Endothelial cell of umbilical vein (primary cell): ENCODE results near the gene OSBPL10. TPM values are rescaled to one million over a fixed set of nuclear protein-coding genes. Genes with fewer than 3 reads are reported as not detected.

Source experiments
- BruUV-seq: library from RNA; stranded (reverse); fragments of 400-500 nt; replicated peaks from 2 replicates; lab custom pipeline; 2021; lab: Mats Ljungman, UMichigan
- CTCF ChIA-PET: fragments of 300-600, 350-600 bp; sonication (Branson Sonifier 250); formaldehyde crosslinking; loops from one replicate; lab custom pipeline; 2021; ENCODE audit warnings: antibody characterized with exemption, inconsistent platforms; lab: Charles Lee
- POLR2A ChIA-PET: fragments of 300-600, 350-600 bp; sonication (Branson Sonifier 250); formaldehyde crosslinking; loops from one replicate; lab custom pipeline; 2021; ENCODE audit warnings: antibody characterized with exemption, inconsistent platforms; lab: Charles Lee
- DNase-seq: peaks from one replicate; pipeline ENCODE4 v3.0.0-alpha.2; 2011; ENCODE audit warnings: low read depth, low spot score
- FAIRE-seq: peaks from 2 replicates; lab custom pipeline; 2011; peaks lifted over from hg19 to GRCh38; lab: Jason Lieb, UNC
- H2AFZ ChIP-seq: 2 replicates; pipeline ENCODE4 v1.6.0; 2012; ENCODE audit warnings: low read depth, low read length, control low read depth, inconsistent platforms
- H3K27ac ChIP-seq: 2 replicates; pipeline ENCODE4 v1.5.1; 2011; ENCODE audit warnings: low read depth, mild to moderate bottlenecking, control low read depth, low read length, moderate library complexity; ENCODE audit not compliant: insufficient read depth
- H3K27me3 ChIP-seq, 2 experiments: 2 replicates each; pipeline versions ENCODE4 v1.6.0 to v1.6.1; 2011; ENCODE audit warnings: low read length in 2 of 2, mixed read lengths in 1 of 2; ENCODE audit not compliant: control insufficient read depth in 2 of 2, insufficient read depth in 2 of 2
- H3K36me3 ChIP-seq, 2 experiments: 2 replicates in 1 of 2; 3 replicates in 1 of 2; pipeline ENCODE4 v1.5.1; 2011; ENCODE audit warnings: low read length in 2 of 2, mild to moderate bottlenecking in 1 of 2, moderate library complexity in 1 of 2; ENCODE audit not compliant: control insufficient read depth in 2 of 2, insufficient read depth in 2 of 2; ENCODE audit errors: extremely low read depth in 1 of 2
- H3K4me1 ChIP-seq: 3 replicates; pipeline ENCODE4 v1.5.1; 2011; ENCODE audit warnings: mild to moderate bottlenecking, low read length; ENCODE audit not compliant: control insufficient read depth, insufficient read depth; ENCODE audit errors: extremely low read depth
- H3K4me2 ChIP-seq: 2 replicates; pipeline ENCODE4 v1.6.1; 2011; ENCODE audit warnings: low read length, control low read depth, mixed read lengths; ENCODE audit not compliant: insufficient read depth
- H3K4me3 ChIP-seq, 3 experiments: fragments of 200-600 bp in 1 of 3; sonication (generic), shearing (Covaris generic) in 1 of 3; replicated peaks in 1 of 3; 2 replicates each; pipeline ENCODE4 v1.5.1; 2011 to 2016; ENCODE audit warnings: control low read depth in 3 of 3, low read length in 3 of 3, mild to moderate bottlenecking in 2 of 3, inconsistent platforms in 1 of 3, low read depth in 1 of 3, moderate library complexity in 1 of 3; ENCODE audit not compliant: insufficient read depth in 1 of 3
- H3K79me2 ChIP-seq: 2 replicates; pipeline ENCODE4 v1.6.0; 2012; ENCODE audit warnings: low read length, inconsistent platforms; ENCODE audit not compliant: control insufficient read depth, insufficient read depth
- H3K9ac ChIP-seq: replicated peaks from 2 replicates; pipeline ENCODE3; 2011; ENCODE audit warnings: low read length, control low read depth; ENCODE audit not compliant: insufficient read depth; ENCODE audit errors: extremely low read depth
- H3K9me1 ChIP-seq: replicated peaks from 3 replicates; pipeline ENCODE4 v1.6.0; 2011; ENCODE audit warnings: mild to moderate bottlenecking, low read length; ENCODE audit not compliant: control insufficient read depth, insufficient read depth; ENCODE audit errors: extremely low read depth
- H3K9me3 ChIP-seq: replicated peaks from 2 replicates; pipeline ENCODE4 v1.5.1; 2012; ENCODE audit warnings: low read length, inconsistent platforms; ENCODE audit not compliant: control insufficient read depth, insufficient read depth
- H4K20me1 ChIP-seq: replicated peaks from 2 replicates; pipeline ENCODE3; 2011; ENCODE audit warnings: mild to moderate bottlenecking, low read length; ENCODE audit not compliant: control insufficient read depth, insufficient read depth; ENCODE audit errors: extremely low read depth
- EZH2 ChIP-seq: IDR thresholded peaks from 2 replicates; pipeline ENCODE4 v1.6.1; 2012; ENCODE audit warnings: borderline replicate concordance, low read depth, mild to moderate bottlenecking, moderate library complexity, low read length, inconsistent platforms; ENCODE audit not compliant: severe bottlenecking
- FOS ChIP-seq: IDR thresholded peaks from 2 replicates; pipeline ENCODE4 v1.6.1; 2011; ENCODE audit warnings: mild to moderate bottlenecking, low read length, moderate library complexity, borderline replicate concordance; ENCODE audit not compliant: insufficient read depth
- GATA2 ChIP-seq: IDR thresholded peaks from 2 replicates; pipeline ENCODE4 v1.7.0; 2011; ENCODE audit warnings: low read depth, mild to moderate bottlenecking, moderate library complexity, mixed read lengths, low read length; ENCODE audit not compliant: insufficient read length, insufficient read depth
- JUN ChIP-seq: IDR thresholded peaks from 2 replicates; pipeline ENCODE4 v1.6.1; 2011; ENCODE audit warnings: borderline replicate concordance, low read depth; ENCODE audit not compliant: insufficient read length, insufficient read depth
- MYC ChIP-seq: IDR thresholded peaks from one replicate; pipeline ENCODE4 v1.6.1; 2011; ENCODE audit warnings: mild to moderate bottlenecking, low read depth, low read length
- POLR2A ChIP-seq: IDR thresholded peaks from 2 replicates; pipeline ENCODE4 v1.6.1; 2012; ENCODE audit warnings: low read depth, mild to moderate bottlenecking, control low read depth, low read length
- POLR2AphosphoS5 ChIP-seq: IDR thresholded peaks from 2 replicates; pipeline ENCODE4 v1.6.1; 2012; ENCODE audit warnings: low read depth, mild to moderate bottlenecking, control low read depth, low read length, moderate library complexity; ENCODE audit not compliant: insufficient read depth
- dilution Hi-C: fragments of 300-500 bp; cut with MboI; formaldehyde crosslinking; loops from one replicate; pipeline ENCODE4 v1.15.0; 2019; ENCODE audit warnings: low sequenced_read_pairs; ENCODE audit not compliant: extremely low pct_ligation_motif_present
- intact Hi-C: fragments of 100-400 bp; cut with micrococcal nuclease; formaldehyde crosslinking; loops from one replicate; pipeline ENCODE4 v1.10.0; 2022
- polyA plus RNA-seq, 4 experiments: library from polyadenylated mRNA; depleted of rRNA in 3 of 4; stranded (reverse) in 3 of 4; unstranded in 1 of 4; fragments of >200 nt; gene quantifications; 2 replicates each; pipeline versions ENCODE4 v1.2.1 to v1.2.3, GENCODE V29; 2011 to 2012; ENCODE audit warnings: missing spikeins in 1 of 4
- total RNA-seq: library from RNA; stranded (reverse); gene quantifications from 2 replicates; pipeline ENCODE4 v1.2.3, GENCODE V29; 2021
- TF ChIP-seq, protein P1 (sequence below), 2 donors: IDR thresholded peaks; 1 replicate in 1 of 2; 2 replicates in 1 of 2; pipeline ENCODE4 v1.5.1; 2011; ENCODE audit warnings: low read length in 2 of 2, mild to moderate bottlenecking in 2 of 2, moderate library complexity in 2 of 2, control low read depth in 1 of 2, inconsistent platforms in 1 of 2, low read depth in 1 of 2; ENCODE audit not compliant: insufficient read depth in 1 of 2; ENCODE audit errors: extremely low read depth in 1 of 2
- TF ChIP-seq, protein P2 (sequence below): IDR thresholded peaks from 2 replicates; pipeline ENCODE4 v1.6.1; 2011; ENCODE audit not compliant: insufficient read depth, insufficient read length

The OSBPL10 gene
- total and polyA plus RNA-seq, 2 donors (not counting 3 experiments of a cell fraction or from before 2014, with no cell fraction given): 10.8 to 47.6 TPM

DNA sequence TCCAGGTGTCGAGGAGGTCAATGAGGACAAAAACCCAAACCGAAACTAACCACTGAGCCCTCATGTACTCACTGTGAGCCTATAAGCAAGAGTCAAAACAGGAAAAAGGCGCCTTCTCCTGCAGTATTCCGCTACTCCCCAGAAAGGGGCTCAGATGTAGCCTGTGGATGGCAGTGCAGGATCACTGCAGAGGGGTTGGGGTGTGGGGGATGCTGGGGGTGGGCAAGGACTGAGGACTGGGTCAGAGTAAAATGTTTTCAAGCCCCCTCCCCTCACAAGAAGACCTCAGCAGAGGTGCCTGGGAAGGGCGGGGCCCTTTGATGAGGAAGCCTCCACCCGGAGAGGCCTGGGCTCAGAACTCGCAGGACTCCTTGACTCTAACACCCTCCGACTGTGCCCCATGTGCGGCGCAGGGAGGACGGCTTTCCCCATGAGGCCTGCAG lies 170.1 kb downstream of the OSBPL10 start:
- Histone ChIP-seq H3K27me3 (no peaks in the 10 kb centered on the region), H2AFZ (no peak overlapping the region), H3K4me3 (no peak overlapping the region), H3K27ac (no peak overlapping the region), H3K36me3 (no peaks in the 10 kb centered on the region), H3K9me1 (no peaks in the 10 kb centered on the region), H3K9ac (no peak overlapping the region), H3K9me3 (no peaks in the 10 kb centered on the region), H3K4me2 (no peak overlapping the region), H3K4me1 (no peaks in the 10 kb centered on the region), H3K79me2 (no peaks in the 10 kb centered on the region), H4K20me1 (no peaks in the 10 kb centered on the region)
- ChIA-PET POLR2A (no interaction called here), CTCF (no interaction called here)
- dilution Hi-C loops (no loop called here), intact Hi-C loops (no loop called here)
- TF ChIP-seq GATA2: no peak
- TF ChIP-seq EZH2: no peak
- TF ChIP-seq FOS: no peak
- no peak for TF ChIP-seq JUN
- no peak for TF ChIP-seq MYC
- TF ChIP-seq, protein P1, sequence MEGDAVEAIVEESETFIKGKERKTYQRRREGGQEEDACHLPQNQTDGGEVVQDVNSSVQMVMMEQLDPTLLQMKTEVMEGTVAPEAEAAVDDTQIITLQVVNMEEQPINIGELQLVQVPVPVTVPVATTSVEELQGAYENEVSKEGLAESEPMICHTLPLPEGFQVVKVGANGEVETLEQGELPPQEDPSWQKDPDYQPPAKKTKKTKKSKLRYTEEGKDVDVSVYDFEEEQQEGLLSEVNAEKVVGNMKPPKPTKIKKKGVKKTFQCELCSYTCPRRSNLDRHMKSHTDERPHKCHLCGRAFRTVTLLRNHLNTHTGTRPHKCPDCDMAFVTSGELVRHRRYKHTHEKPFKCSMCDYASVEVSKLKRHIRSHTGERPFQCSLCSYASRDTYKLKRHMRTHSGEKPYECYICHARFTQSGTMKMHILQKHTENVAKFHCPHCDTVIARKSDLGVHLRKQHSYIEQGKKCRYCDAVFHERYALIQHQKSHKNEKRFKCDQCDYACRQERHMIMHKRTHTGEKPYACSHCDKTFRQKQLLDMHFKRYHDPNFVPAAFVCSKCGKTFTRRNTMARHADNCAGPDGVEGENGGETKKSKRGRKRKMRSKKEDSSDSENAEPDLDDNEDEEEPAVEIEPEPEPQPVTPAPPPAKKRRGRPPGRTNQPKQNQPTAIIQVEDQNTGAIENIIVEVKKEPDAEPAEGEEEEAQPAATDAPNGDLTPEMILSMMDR (IDR thresholded peaks at IDR 0.05; ENCODE audit: extremely low read depth in 1 of 2, insufficient read depth in 1 of 2, low read depth in 1 of 2, low read length in 2 of 2): no peak
- TF ChIP-seq, protein P2, sequence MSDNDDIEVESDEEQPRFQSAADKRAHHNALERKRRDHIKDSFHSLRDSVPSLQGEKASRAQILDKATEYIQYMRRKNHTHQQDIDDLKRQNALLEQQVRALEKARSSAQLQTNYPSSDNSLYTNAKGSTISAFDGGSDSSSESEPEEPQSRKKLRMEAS: no peak
- no peak for TF ChIP-seq POLR2AphosphoS5
- no peak for TF ChIP-seq POLR2A
- FAIRE-seq (no peak), DNase-seq (no peak)
- BruUV-seq: no TSS peak
